ENCODE data around the gene SATB2.

DNA sequence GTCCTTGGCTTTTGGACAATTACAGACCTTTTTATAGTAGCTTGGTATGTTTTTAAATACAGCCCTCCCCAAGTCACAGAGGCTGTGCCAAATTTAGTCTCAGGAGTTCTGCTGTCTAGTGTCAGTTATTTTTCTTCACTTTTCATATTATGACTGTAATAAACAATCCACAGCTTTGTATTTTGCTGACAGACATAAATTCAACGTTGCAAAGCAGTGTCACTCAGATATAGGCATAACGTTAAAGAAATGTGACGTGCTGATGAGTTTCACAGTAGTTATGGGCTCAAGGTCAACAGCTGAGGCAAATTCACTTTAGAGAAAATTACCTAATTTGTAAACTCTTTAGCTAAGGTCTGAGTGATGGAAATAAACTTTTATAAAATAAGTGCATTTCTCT is 151.6 kb downstream of the SATB2 start:
- TF ChIP-seq ZNF263 (CRISPR knock-in tag; IDR thresholded peaks at IDR 0.05; ENCODE audit: low read depth) (no peak), RELA (CRISPR knock-in tag; IDR thresholded peaks at IDR 0.05; ENCODE audit: borderline replicate concordance) (no peak), GABPB1 (CRISPR knock-in tag; IDR thresholded peaks at IDR 0.05) (no peak), CTCF (IDR thresholded peaks at IDR 0.05) (no peak)
- TF ChIP-seq, protein P1, sequence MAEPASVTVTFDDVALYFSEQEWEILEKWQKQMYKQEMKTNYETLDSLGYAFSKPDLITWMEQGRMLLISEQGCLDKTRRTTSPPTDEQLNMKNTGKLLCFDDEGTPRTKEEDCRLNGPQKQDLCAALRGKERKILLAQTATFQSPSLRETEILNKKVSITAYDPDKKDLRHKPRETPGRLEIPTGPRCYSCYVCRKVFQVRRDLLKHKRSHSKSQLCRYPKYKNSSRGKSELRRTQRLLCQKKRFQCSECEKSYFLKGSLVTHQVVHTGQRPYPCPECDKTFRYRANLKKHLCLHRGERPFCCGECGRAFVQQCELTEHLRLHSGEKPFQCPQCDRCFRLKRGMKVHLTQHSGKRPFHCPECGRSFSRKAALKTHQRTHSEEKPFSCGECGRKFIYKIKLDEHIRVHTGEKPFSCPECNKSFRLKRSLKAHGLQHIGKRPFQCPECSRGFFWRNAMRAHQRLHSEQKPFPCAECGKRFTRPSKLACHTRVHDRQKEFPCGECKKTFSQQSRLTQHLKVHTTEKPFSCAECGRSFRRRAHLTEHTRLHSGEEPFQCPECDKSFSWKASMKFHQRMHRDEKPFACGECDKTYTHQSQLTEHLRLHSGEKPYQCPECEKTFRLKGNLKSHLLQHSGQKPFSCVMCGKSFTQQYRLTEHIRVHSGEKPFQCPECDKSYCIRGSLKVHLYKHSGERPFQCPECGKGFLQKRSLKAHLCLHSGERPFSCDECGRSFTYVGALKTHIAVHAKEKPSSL (CRISPR knock-in tag; conservative IDR thresholded peaks at IDR 0.05) = no peak
- TF ChIP-seq, protein P2, sequence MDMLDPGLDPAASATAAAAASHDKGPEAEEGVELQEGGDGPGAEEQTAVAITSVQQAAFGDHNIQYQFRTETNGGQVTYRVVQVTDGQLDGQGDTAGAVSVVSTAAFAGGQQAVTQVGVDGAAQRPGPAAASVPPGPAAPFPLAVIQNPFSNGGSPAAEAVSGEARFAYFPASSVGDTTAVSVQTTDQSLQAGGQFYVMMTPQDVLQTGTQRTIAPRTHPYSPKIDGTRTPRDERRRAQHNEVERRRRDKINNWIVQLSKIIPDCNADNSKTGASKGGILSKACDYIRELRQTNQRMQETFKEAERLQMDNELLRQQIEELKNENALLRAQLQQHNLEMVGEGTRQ (CRISPR knock-in tag; IDR thresholded peaks at IDR 0.05) = no peak

Measured in WTC11 (cell line).